K562 (cell line): ENCODE measurements around the gene NR3C2.

Experiments used
- ESRRB ChIP-seq: fragments of 250-450 bp; sonication (Bioruptor Pico); IDR thresholded peaks from 2 replicates; pipeline ENCODE4 v1.5.0; 2020; ENCODE audit warnings: mild to moderate bottlenecking, moderate library complexity, borderline replicate concordance
- ZSCAN29 ChIP-seq: fragments of 450-650 bp; IDR thresholded peaks from 2 replicates; pipeline ENCODE4 v1.6.1; 2017
- TF ChIP-seq, protein P1 (sequence below), 3 experiments: IDR thresholded peaks in 2 of 3; conservative IDR thresholded peaks in 1 of 3; 2 replicates each; pipeline ENCODE4 v1.5.1; 2011 to 2012; ENCODE audit warnings: low read length in 3 of 3, mild to moderate bottlenecking in 3 of 3, control low read depth in 2 of 3, improper control_type of control experiment in 1 of 3, inconsistent platforms in 1 of 3, low read depth in 1 of 3, mixed read lengths in 1 of 3, moderate library complexity in 1 of 3; ENCODE audit not compliant: insufficient read depth in 2 of 3

DNA sequence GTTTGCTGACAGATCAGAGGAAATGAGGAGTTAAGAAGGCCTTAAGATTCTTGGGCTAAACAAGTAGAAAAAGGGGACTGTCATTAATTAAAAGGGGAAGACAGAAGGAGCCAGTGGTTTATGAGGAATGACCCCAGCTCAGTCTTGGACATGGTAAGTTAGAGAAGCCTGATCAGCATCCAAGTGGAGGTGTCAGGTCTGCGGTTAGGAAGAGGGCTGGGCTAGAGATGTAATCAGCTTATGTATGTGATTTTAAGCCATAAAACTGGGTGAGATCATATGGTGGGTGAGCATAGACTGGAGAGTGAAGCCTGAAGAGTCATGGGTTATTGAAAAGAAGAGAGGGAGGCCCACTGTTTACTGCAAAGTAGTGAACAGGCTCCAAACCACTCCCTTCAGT, 246.1 kb downstream of the NR3C2 start:
- TF ChIP-seq ESRRB, result no peak
- TF ChIP-seq ZSCAN29, result no peak
- TF ChIP-seq, protein P1, sequence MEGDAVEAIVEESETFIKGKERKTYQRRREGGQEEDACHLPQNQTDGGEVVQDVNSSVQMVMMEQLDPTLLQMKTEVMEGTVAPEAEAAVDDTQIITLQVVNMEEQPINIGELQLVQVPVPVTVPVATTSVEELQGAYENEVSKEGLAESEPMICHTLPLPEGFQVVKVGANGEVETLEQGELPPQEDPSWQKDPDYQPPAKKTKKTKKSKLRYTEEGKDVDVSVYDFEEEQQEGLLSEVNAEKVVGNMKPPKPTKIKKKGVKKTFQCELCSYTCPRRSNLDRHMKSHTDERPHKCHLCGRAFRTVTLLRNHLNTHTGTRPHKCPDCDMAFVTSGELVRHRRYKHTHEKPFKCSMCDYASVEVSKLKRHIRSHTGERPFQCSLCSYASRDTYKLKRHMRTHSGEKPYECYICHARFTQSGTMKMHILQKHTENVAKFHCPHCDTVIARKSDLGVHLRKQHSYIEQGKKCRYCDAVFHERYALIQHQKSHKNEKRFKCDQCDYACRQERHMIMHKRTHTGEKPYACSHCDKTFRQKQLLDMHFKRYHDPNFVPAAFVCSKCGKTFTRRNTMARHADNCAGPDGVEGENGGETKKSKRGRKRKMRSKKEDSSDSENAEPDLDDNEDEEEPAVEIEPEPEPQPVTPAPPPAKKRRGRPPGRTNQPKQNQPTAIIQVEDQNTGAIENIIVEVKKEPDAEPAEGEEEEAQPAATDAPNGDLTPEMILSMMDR (IDR thresholded peaks at IDR 0.05 in 2 of 3, conservative IDR thresholded peaks at IDR 0.05 in 1 of 3; ENCODE audit: insufficient read depth in 2 of 3, low read depth in 1 of 3, low read length in 3 of 3), result no peak
